HG03439 (cell line): ENCODE measurements around the gene ASZ1.

Source experiments
- ATAC-seq: cut with Tn5 transposase; IDR thresholded peaks from one replicate; pipeline ENCODE4 v1.9.1; 2021; ENCODE audit warnings: mild to moderate bottlenecking, moderate library complexity; ENCODE audit not compliant: unreplicated experiment

Gene ASZ1

GRCh38 chr7:117402109-117402508, 25.2 kb downstream of the ASZ1 start:
- no peak for ATAC-seq

DNA sequence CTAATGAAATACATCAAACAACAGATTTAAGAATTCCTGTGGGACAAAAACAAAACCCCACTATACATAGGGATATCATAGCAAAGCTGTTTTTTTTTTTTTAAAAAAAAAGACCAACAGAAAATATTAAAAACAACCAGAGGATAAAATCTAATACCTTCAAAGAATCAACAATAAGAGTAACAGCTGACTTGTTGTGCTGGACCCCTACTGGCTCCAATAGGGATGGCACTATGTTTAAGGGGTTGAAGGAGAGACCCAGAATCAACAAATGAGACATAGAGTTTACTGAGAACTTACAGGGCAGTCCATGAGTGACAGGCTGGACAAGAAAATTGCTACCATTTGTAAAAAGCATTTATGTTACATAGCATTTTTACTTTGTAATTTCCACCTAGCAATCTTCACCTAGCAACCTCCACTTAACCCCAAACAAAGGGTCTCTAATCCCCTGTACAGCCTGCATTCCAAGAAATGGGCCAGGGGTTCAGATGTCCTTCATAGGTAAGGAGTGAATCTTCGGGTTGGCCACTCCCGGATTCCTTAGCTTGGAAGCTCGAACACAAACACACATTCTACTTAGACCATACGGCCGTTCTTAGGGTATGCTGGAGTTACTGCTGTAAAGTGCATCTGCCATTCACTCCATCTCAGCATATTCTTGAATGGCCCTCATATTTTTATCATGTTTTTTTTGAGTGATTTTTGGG, 25.8 kb downstream of the ASZ1 start:
- no peak for ATAC-seq

- ATAC-seq, result no peak
These were observed 27.4 kb downstream of the ASZ1 start for GRCh38 chr7:117399820-117400422.

DNA sequence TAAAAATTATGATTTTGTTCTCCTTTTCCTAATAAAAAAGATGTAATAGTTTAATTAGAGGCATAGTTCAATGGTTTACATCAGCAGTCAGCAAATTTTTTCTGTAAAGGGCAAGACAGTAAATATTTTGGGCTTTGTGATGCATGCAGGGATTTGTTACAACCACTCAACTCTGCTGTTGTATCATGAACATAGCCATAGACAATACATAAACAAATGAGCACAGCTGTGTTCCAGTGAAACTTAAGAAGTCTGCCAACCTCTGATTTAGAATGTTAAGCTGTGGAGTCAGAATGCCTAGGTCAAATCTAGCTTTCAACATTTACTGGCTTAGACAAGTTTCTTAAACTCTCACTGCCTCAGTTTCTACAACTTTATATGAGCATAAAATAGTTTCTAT, 31.6 kb downstream of the ASZ1 start:
- ATAC-seq, result no peak

- no peak for ATAC-seq
These were observed 33.5 kb downstream of the ASZ1 start for GRCh38 chr7:117393781-117394180.

GRCh38 chr7:117389871-117390270, 37.4 kb downstream of the ASZ1 start:
- no peak for ATAC-seq

DNA sequence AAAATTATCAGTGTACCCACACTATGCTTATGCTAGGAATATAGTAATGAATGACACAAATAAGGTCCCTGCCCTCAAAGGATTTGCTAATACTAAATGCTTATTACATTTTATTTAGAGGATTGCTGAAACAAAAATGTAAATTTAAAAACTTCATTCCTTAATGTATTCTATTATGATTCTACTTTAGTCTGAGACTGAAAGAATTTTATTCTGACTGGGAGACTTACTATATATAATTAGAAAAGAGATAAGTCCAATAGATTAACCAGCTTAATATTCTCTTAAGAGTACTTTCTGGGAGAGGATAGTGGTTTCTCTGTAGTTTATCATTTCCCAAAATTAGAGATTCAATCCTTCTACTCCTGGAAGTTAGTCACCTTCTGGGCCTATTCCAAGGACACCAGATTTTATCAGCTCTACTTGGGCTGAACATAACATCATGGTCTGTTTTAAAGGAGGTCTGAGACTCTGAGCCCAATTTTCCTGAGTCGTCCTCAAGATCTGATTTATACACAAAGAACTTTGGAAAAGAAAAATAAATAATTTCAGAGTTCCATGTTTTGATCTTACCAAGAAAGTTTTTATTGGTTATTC, 41.1 kb downstream of the ASZ1 start:
- ATAC-seq, result no peak

DNA sequence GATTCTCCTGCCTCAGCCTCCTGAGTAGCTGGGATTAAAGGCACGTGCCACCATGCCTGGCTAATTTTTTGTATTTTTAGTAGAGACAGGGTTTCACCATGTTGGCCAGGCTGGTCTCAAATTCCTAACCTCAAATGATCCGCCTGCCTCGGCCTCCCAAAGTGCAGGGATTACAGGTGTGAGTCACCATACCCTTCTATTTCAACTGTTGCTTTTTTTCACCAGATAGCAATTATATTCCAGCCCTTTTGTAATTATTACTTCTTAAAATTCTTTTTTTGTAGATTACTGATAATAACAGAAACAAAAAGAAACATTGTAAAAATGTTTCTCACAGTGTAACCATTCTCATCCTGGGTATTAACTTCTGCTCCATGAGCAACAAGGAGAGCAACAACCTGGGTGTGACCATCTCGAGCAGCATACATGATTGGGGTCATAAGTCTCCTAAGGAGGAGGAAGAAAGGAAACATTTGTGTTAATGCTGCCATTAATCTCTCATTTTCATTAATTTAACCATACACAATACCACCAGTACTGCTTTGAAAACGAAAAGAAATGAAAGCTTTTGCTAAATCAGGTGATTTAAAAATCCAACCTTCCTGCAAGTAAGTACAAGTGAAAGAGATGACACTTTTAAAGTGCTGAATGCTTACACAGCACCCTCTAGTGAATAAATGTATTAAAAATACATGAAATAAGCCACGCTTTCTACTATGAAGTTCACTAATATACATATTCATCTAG, 41.8 kb downstream of the ASZ1 start:
- no peak for ATAC-seq

GRCh38 chr7:117384688-117385362, 42.5 kb downstream of the ASZ1 start:
- no peak for ATAC-seq

GRCh38 chr7:117383483-117384189, 43.7 kb downstream of the ASZ1 start:
- ATAC-seq, result no peak

DNA sequence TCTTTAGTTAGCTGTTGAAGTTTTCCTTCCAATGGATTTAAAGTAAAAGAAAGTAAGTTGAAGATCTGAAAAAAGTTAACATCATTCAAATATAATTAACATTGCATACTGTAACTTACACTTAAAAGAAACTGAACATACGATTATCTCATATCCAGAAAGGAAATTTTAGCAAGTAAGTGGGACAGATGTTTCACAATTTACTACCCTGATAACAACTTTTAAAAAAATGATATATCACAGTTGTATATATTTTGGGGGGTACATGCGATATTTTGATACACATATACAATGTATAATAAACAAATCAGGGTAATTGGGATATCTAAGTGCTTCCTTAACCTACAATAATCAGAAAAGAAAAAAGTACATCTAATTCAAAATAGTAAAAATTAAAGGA, 44.2 kb downstream of the ASZ1 start:
- ATAC-seq, result no peak

- no peak for ATAC-seq
These were observed 45.9 kb downstream of the ASZ1 start for GRCh38 chr7:117381362-117381761.

DNA sequence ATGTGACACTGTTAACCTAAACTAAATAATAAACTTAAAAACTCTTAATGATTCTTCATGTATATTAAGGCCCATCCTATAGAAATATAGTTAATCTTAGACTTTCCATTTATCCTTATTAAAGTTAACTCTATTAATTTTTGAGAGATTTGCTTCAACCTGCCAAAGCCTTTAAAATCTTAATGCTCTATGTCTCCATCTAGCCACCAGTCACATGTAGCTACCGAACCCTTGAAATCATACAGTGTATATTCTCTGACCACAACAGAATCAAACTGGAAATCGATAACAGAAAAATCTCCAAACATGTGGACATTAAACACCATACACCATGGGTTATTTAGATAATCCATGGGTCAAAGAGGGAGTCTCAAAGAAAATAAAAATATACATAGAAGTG, 51.9 kb downstream of the ASZ1 start:
- no peak for ATAC-seq

GRCh38 chr7:117372073-117372472, 55.2 kb downstream of the ASZ1 start:
- ATAC-seq, result no peak

DNA sequence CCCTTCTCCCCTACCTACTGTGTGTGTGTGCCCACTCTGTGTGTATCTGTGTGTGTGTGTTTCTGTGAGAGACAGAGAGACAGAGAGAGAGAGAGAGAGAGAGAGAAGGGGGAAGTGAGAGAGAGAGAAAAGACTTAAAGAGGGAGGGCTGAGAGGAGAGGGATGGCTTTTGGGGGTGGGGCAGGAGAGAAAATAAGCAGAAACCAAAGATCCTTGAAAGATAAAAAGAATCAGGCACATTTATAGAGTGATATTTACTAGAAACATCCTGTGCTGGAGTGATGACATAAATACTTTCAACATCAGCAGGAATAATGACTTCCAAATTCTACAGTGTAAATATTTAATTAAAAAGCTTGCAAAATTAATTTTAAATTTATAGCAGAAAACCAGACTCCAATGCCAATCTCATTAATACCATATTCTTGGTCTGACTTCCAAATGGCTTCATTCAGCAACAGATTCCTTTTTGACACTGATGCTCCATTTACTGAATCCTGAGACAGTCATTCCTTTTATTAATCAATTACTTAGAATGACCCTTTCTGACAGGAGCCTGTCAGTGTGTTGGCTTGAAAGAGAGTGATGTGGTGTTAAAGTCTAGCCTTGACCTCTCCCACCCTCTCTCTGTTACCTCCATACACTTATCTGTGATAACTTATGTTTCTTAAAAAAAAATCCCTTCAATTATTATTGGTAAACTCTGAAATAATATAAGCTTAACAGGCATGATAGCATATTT, 62.8 kb downstream of the ASZ1 start:
- ATAC-seq, result no peak

- no peak for ATAC-seq
These were observed 64.9 kb downstream of the ASZ1 start for GRCh38 chr7:117362294-117362888.

DNA sequence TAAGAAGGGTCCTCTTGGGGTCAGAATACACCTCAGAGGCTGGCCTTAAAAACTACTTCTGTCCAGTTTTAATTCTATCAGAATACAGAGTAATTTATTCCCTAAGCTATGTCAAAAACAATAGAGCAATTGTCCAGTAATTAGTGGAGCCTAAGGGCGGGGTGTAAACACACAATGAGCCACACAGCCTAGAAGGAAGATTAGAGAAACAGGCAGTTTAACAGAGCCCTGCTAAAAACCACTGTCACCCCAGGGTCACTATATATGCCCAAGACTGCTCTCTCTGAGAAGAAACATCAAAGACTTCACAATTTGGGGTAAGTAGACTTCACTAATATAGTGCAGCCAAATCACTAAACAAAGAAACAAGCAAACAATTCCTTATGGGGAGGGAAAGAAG, 77.3 kb downstream of the ASZ1 start:
- no peak for ATAC-seq

DNA sequence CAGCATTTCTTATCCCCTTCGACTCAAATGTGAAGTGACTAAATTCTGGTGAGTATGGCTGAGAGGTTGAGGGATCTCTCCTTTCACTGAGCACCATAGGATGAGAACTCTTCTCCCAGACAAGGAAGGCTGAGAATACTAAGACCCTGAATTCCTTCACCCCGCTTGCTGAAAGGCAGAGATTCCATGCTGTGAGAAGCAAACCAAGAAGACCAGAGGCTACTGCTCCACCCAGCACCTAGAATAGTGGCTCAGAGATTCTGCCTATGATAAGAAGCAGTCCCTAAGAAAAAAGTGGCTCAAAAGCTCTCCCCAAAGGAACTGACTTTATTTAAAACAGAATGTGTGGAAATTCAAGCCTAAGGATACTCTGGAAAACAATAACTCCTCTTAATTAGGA, 77.7 kb downstream of the ASZ1 start:
- no peak for ATAC-seq

GRCh38 chr7:117347962-117348672, 79.2 kb downstream of the ASZ1 start:
- peak; percentile 93 for ATAC-seq
